ENCODE measurements around the gene PPFIA1.

GRCh38 chr11:70240337-70240736, 30.2 kb upstream of the PPFIA1 start:
- TF ChIP-seq CTCF (IDR thresholded peaks at IDR 0.05 in 2 of 3, conservative IDR thresholded peaks at IDR 0.05 in 1 of 3; ENCODE audit: control insufficient read depth in 2 of 3, extremely low read depth in 1 of 3, insufficient read depth in 1 of 3, low read depth in 3 of 3, low read length in 3 of 3) (no peak), POLR2A (IDR thresholded peaks at IDR 0.05; ENCODE audit: low read depth, low read length) (no peak), RAD51 (IDR thresholded peaks at IDR 0.05) (no peak)

All from GM12878 (cell line).